Cardiac muscle cell (in vitro differentiated cells and primary cell): ENCODE measurements around the gene CENPC. TPM values are rescaled to one million over a fixed set of nuclear protein-coding genes. Genes with fewer than 3 reads are reported as not detected.

Source experiments
- DNase-seq, 2 donors: peaks; one replicate each; pipeline versions ENCODE4 v3.0.0 to v3.0.0-alpha.2; 2010 to 2017; ENCODE audit warnings: low read depth in 1 of 2, low spot score in 1 of 2
- H3K27ac ChIP-seq: fragments of 200-600 bp; sonication (generic); 2 replicates; pipeline ENCODE4 v1.5.1; 2016
- H3K27me3 ChIP-seq: fragments of 200-600 bp; sonication (generic); 2 replicates; pipeline ENCODE4 v1.6.0; 2016; ENCODE audit warnings: control low read depth
- H3K36me3 ChIP-seq: fragments of 200-600 bp; sonication (generic); 2 replicates; pipeline ENCODE4 v1.5.1; 2016; ENCODE audit warnings: control low read depth
- H3K4me1 ChIP-seq: fragments of 200-600 bp; sonication (generic); 2 replicates; pipeline ENCODE4 v1.8.1; 2017; ENCODE audit warnings: low read depth, mild to moderate bottlenecking, mixed run types
- H3K4me3 ChIP-seq: fragments of 200-600 bp; sonication (generic); 2 replicates; pipeline ENCODE4 v1.5.1; 2016; ENCODE audit warnings: mild to moderate bottlenecking
- H3K9me3 ChIP-seq: fragments of 200-600 bp; sonication (generic); 2 replicates; pipeline ENCODE4 v1.5.1; 2017; ENCODE audit warnings: low read depth, mild to moderate bottlenecking, control low read depth
- polyA plus RNA-seq: library from polyadenylated mRNA; unstranded; fragments of >200 nt; fragmentation: Nextera tagmentation; extraction: Ambion mirVana; gene quantifications from 2 replicates; pipeline ENCODE4 v1.2.1, GENCODE V29; 2016
- total RNA-seq: library from RNA; depleted of rRNA; stranded (reverse); fragments of >200 nt; gene quantifications from 2 replicates; pipeline ENCODE4 v1.2.3, GENCODE V29; 2016
- TF ChIP-seq, protein P1 (sequence below): IDR thresholded peaks from 2 replicates; pipeline ENCODE4 v1.5.1; 2012; ENCODE audit warnings: low read depth, mild to moderate bottlenecking, low read length

CENPC gene
- total and polyA plus RNA-seq, 2 experiments from 2014 or later = 9.1 to 21.3 TPM

DNA sequence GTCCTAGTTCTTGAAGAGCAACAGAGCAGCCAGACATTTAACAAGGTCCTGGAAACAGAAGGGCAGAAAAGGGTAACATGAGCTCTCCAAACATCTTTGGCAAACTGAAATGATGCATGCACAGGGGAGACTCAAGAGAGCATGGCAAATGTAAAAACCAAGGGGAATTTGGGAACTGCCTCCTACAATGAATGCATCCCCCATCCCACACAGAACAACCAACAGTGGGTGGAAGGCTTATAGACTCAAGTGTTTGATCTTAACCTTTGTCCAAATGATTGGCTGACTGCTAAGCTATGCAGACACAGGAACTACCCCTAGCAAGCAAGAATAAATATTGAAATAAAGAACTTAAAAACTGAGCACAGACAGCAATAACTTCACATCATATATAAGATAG, 74.4 kb downstream of the CENPC start:
- no peak for DNase-seq
- TF ChIP-seq, protein P1, sequence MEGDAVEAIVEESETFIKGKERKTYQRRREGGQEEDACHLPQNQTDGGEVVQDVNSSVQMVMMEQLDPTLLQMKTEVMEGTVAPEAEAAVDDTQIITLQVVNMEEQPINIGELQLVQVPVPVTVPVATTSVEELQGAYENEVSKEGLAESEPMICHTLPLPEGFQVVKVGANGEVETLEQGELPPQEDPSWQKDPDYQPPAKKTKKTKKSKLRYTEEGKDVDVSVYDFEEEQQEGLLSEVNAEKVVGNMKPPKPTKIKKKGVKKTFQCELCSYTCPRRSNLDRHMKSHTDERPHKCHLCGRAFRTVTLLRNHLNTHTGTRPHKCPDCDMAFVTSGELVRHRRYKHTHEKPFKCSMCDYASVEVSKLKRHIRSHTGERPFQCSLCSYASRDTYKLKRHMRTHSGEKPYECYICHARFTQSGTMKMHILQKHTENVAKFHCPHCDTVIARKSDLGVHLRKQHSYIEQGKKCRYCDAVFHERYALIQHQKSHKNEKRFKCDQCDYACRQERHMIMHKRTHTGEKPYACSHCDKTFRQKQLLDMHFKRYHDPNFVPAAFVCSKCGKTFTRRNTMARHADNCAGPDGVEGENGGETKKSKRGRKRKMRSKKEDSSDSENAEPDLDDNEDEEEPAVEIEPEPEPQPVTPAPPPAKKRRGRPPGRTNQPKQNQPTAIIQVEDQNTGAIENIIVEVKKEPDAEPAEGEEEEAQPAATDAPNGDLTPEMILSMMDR = no peak
- H3K4me3 ChIP-seq = no peak overlapping the region
- peaks cover 5% of the 10 kb centered on the region for H3K36me3 ChIP-seq
- no peaks in the 10 kb centered on the region for H3K27me3 ChIP-seq
- H3K4me1 ChIP-seq = no peaks in the 10 kb centered on the region
- H3K27ac ChIP-seq = no peak overlapping the region
- H3K9me3 ChIP-seq = no peaks in the 10 kb centered on the region

DNA sequence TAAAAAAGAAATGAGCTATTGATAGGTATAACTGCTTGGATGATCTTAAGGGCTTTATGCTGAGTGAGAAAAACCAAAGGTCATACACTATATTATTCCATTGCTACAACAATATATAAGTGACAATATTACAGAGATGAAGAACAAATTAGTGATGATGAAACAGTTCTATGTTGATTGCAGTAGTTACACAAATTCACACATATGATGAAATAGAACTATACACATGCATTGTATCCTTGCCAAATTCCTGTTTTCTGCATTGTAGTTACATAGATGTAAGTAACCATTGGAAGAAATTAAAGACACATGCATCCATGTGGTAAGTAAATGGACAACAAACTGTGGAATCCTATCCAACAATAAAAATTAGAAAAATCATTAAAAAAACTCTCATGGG, 76.5 kb downstream of the CENPC start:
- TF ChIP-seq, protein P1 = no peak
- no peaks in the 10 kb centered on the region for H3K27me3 ChIP-seq
- no peaks in the 10 kb centered on the region for H3K9me3 ChIP-seq
- H3K4me1 ChIP-seq = peaks cover 14% of the 10 kb centered on the region
- H3K4me3 ChIP-seq = no peak overlapping the region
- no peak overlapping the region for H3K27ac ChIP-seq
- peak in 1 of 2 donors; percentile 15 for DNase-seq
- peaks cover 5% of the 10 kb centered on the region for H3K36me3 ChIP-seq

DNA sequence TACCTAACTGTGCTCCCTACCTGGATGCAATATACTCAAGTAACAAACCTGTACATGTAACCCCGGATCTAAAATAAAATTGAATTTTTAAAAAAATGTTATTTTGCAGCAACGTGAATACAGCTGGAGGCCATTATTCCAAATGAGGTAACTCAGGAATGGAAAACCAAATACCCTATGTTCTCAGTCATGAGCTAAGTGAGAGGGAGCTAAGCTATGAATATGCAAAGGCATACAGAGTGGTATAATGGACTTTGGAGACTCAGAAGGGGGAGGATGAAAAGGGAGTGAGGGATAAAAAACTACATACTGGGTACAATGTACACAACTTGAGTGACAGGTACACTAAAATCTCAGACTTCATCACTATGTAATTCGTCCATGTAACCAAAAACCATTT, 78.6 kb downstream of the CENPC start:
- Histone ChIP-seq H3K4me3 (no peak overlapping the region), H3K27me3 (no peaks in the 10 kb centered on the region), H3K9me3 (no peaks in the 10 kb centered on the region), H3K27ac (peak overlapping the region; percentile 17), H3K36me3 (no peaks in the 10 kb centered on the region), H3K4me1 (peaks cover 16% of the 10 kb centered on the region)
- DNase-seq = no peak
- TF ChIP-seq, protein P1 = no peak

DNA sequence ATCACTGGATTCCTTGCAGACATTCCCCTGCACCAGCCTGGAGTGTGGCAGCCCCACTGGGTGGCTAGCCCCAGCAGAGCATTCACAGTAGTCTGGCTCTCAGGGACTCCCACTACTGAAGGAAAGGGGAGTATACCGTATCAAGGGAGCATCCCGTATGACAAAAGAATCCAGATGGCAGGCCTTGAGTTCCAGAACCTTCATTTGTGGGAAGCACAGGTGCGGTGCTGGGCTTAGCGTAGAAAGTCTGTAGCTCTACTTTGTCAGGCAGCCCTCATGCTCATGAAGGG, 79.6 kb downstream of the CENPC start:
- TF ChIP-seq, protein P1 = no peak
- Histone ChIP-seq H3K4me1 (peaks cover 16% of the 10 kb centered on the region), H3K36me3 (no peaks in the 10 kb centered on the region), H3K4me3 (no peak overlapping the region), H3K9me3 (no peaks in the 10 kb centered on the region), H3K27ac (peak overlapping the region; percentile 45), H3K27me3 (no peaks in the 10 kb centered on the region)
- no peak for DNase-seq

DNA sequence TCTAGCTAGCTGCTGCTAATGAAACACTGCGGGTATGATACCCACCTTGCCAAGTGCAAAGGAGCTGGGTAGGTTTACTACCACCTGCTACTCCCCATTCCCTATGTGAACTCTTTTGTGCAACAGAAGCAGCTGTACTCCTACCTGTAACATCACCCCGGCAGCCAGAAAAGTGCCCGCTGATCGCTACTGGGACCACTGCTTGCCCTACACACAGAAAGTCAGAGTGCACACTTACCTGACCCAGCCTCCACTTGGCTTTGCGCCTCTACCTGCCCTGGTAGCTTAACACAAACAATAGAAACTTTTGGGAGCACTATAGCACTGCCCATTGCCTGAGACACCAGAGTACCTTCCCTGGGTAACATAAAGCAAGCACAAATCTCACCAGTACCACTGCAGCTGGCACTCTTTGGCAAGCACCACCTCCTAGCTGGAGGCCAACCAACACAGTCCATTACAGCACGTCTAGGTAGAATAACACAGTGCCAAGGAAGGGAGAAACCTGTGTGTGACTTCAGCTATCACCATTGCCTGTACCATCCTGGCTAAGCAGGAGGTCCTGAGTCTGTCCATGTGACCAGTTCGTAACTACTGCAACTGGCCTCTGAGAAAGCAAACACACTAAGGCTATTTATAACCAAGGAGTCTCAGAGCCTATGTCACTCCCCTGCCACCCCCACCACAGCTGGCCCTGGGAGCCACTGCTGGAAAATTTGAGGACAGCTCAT, 80.1 kb downstream of the CENPC start:
- H3K27ac ChIP-seq = peak overlapping the region; percentile 45
- TF ChIP-seq, protein P1 = no peak
- peak in 1 of 2 donors; percentile 65 for DNase-seq

More for the DNA sequence above, 80.1 kb downstream of the CENPC start:
- H3K36me3 ChIP-seq = no peaks in the 10 kb centered on the region
- H3K9me3 ChIP-seq = no peaks in the 10 kb centered on the region
- H3K4me3 ChIP-seq = no peak overlapping the region
- H3K4me1 ChIP-seq = peaks cover 16% of the 10 kb centered on the region
- no peaks in the 10 kb centered on the region for H3K27me3 ChIP-seq
